HG02678 (cell line): ENCODE data around the gene FAM50A.
A peak's percentile ranks its signal among the peaks of the same experiment; 100 is the strongest.

Experiments used
- ATAC-seq: cut with Tn5 transposase; IDR thresholded peaks from one replicate; pipeline ENCODE4 v1.9.1; 2021; ENCODE audit warnings: mild to moderate bottlenecking, moderate library complexity; ENCODE audit not compliant: unreplicated experiment

Gene FAM50A

DNA sequence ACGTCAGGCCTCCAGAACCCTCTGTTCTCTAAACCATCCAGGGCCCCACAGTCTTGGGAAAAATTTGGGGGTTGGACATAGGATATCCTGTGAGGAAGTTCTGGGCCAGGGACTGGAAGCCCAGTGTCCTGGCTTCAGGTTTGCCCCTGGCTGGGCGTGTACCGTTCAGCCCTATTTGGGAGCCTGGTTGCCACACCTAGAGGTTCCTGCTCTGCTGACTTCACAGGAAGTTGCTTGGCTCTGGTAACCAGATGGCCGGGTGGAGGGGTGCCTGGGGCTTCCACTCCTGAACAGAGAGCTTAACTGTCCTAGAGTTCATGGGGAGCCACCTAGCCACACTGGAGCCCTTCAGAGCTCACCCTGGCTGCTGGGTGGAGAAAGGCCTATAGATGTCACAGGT is 31.5 kb upstream of the FAM50A start:
- ATAC-seq: no peak

GRCh38 chrX:154413142-154413541 is 30.8 kb upstream of the FAM50A start:
- no peak for ATAC-seq

DNA sequence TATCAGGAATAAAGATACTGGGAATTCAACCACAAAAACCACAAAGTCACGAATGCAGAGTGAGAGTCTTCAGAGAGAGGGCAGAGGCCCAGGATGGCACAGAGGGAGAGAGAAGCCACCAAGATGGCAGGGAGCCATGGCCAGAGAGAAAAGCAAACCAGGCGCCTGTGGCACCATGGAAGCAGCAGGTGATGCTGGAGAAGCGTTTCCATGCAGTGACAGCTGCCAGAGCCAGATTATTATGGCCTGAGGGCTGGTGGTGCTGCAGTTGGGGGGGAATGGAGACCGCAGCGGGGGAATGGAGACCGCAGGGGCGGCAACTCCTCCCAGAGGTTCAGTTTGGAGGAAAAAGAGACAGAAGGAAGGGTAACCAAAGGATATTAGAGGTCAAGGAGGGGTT is 26.8 kb upstream of the FAM50A start:
- no peak for ATAC-seq

GRCh38 chrX:154419189-154419588 is 24.8 kb upstream of the FAM50A start:
- no peak for ATAC-seq

DNA sequence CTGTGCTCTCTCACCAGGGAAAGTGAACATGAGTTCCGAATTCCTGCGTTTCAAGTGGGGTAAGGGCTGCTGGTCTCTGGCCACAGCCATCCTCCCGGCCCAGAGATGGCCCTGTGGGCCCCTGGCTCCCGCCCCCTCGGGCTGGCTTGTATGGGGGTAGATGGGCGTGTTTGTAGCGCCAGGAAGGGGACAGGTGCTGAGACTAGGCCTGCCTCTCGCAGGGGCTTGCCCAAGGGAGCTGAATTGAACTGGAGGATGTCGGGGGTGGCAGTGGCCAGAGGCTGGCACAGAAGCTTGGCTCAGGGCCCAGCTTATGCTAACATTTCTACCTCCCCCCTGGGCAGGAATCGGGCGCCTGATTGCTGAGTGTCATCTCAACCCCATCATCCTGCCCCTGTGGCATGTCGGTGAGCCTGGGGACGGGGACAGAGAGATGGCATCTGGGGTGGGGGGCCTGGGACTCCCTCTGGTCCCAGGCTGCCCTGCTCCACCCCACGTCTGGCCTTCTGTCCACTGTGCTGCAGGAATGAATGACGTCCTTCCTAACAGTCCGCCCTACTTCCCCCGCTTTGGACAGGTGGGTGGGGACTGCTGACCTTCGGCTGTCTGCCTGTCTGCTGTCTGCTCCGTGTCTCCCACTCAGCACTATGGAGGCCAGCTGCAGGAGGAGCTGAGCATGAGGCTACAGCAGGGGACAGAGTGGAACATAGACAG is 24.1 kb upstream of the FAM50A start:
- ATAC-seq: no peak

DNA sequence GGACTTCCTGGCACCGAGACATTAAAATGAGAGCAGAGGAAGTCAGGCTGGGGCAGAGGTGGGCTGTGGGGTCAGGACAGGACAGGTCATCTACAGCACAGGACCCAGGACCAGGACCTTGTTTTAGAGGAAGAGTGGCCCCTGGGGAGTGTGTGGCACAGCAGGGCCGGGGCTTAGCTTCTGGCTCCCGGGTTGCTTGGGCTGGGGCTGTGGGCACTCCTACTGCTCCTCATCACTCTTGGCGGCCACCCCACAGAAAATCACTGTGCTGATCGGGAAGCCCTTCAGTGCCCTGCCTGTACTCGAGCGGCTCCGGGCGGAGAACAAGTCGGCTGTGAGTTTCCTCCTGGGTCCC is 23.6 kb upstream of the FAM50A start:
- ATAC-seq: no peak

DNA sequence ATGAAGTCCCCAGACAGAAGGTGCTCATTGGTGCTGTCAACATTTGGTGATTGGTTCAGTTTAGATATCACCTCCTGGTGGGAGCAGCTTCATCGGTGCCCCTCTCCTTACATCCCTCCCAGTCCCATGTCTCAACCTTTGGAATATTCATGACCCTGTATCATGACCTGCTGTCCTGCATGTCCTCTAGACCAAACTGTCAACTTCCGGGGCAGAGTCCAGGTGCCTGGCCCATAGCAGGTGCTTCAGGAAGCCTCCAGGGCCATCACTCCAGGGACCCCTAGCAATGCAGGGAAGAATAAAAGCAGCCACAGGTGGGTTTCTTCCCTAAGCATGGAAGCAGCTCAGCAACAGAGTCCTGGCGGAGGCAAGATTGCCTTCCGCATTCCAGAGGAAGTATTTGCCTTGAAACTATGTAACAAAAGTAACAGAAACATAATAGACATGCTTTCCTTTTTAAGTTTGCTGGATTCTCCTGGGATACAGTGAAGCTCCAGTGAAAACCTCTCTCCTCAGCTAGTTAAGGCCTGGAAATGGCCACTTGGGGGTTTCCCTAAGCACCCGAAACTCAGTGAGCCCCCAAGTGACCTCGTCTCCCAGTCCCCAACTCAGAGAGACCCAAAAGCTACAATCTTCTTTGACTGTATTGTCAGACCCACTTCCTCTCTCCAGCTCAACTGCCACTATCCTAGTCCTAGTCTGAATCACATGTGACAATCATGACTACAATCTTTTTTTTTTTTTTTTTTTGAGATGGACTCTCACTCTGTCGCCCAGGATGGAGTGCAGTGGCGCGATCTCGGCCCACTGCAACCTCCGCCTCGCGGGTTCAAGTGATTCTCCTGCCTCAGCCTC is 16.8 kb upstream of the FAM50A start:
- no peak for ATAC-seq

GRCh38 chrX:154428176-154429171 is 15.5 kb upstream of the FAM50A start, which contains the start of gene ATP6AP1:
TSS of gene ATP6AP1 (plus strand) at chrX:154428677. CDS start at chrX:154428693, 16 bp downstream.
- ATAC-seq: peak; percentile 99

- ATAC-seq: no peak
Observed at GRCh38 chrX:154429711-154430110, 14.2 kb upstream of the FAM50A start.

DNA sequence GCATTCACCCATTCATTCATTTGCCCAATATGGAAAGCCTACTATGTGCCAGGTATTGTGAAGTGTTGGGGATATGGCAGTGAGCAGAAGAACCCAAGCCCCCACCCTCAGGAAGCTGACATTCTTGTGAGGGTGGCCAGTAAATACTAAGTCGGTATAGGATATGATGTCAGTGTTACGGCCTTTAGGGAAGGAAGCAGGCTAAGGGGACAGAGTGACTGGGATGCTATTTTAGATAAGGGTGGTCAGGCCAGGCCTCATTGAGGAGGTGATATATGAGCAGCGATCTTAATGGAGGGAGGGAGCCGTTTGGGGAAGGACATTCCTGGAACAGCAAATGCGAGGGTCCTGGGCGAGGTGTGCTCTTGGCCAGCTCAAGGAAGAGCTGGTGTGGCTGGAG is 13.5 kb upstream of the FAM50A start:
- ATAC-seq: no peak

DNA sequence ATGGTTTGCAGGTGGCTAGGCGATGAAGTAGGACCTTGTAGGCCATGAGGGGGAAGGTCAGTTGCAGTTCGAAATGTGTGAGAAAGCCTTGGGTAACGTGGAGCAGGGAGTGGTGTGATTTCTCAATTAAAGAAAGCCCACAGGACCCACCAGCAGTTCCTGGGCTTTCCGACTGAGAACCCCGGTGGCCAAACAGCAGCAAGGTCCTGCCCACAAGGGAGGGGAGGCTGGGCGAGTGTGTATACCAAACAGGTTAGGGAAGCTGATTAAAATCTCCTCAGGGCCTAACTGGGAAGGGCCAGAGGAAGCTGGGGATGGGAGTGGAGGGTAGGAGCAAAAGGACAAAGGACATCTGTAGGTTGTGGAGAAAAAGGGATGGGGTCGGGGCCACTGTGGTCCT is 13.0 kb upstream of the FAM50A start:
- ATAC-seq: no peak

DNA sequence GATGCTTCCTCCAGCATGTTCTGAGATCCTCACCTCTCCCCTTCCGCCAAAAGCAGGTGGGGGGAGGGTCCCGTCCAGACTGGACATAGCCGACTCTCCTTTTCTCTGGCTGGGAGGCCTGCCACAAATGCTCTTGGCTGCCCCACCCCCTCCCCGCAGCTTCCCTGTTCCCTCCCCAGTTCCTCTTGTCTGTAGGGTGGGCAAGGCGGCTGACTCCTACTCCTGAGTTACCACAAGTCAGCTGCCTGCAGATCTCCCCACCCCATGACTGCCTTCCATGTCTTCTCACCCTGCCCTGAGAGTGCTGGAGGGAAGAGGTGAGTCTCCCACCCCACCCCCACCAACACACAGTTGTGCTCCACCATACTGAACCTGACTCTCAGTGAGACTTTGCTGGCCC is 12.6 kb upstream of the FAM50A start:
- ATAC-seq: no peak

GRCh38 chrX:154432210-154432609 is 11.7 kb upstream of the FAM50A start:
- ATAC-seq: no peak

DNA sequence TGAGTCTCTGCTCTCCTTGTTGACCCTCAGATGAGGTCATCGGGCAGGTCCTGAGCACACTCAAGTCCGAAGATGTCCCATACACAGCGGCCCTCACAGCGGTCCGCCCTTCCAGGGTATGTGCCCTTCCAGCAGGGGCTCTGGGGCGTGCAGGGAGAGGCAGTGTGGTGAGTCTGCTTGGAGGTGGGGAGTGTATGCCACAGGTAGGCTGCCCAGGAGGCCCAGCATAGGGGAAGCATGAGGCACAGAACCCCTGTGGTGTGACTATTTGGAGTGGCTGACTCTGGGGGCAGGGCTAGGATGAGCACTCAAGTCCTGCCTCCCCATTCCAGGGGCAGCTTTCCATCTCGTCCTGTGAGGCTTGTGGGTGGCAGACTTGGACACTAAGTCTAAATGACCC is 10.3 kb upstream of the FAM50A start:
- ATAC-seq: no peak

DNA sequence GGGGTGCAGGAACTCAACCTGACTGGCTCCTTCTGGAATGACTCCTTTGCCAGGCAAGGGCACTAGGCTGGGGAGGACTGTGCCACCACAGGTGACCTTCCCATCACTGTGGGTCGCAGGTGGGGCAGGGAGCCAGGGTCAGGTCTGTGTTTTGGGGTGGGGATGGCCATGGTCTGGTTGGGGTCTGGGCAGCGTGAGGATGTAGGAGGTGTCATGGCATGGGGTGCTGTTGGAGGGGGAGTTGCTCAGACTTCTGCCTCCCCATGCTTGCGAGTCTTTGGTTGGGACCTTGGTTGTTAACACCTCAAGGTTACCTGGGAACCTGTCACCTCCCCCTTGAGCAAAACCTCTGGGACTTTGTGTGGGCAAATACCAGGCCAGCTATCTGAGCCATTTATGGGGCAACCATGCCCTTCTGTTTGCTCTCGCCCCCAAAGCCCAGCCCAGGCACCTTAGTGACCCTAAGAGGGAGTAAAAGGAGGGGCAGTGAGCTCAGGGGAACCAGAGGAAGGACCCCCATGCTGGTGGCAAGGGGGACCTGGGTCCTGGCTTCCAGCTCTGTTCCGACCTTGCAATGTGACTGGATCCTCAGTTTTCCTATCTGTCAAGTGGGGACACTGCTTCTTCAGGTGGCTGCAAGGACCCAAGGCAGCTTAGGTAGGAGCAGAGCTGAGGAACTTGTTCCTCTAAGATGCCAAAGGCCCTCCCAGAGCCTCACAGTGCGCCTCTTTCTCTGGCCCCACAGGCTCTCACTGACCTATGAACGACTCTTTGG is 9.4 kb upstream of the FAM50A start:
- ATAC-seq: no peak

- no peak for ATAC-seq
Observed at GRCh38 chrX:154435171-154435733, 8.7 kb upstream of the FAM50A start.

DNA sequence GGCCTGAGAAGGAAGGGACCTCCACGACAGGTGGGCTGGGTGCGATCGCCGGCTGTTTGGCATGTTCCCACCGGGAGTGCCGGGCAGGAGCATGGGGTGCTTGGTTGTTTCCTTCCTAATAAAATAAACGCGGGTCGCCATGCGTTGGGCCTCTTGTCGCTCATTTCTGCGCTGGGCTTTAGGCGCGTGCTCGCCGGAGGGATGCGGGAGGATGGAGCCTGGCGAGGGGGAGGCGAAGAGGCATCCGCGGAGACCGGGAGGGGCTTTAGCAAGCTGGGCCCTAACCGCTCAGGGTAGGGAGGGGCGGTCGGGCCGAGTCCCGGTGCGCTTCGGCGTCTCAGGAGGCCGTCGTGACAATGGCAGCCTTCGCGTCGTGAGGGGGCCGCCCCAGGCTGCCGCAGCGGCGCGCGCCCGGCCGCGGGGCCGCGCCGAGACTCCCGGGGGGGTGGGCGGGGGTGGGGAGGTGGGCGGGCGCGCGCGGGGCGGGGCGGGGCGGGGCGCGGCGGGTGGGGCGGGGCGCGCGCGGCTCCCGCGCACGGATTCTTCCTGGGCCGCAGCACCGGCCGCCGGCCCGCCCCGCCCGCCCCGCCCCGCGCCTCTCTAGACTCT is 7.5 kb upstream of the FAM50A start:
- ATAC-seq: peak; percentile 39

DNA sequence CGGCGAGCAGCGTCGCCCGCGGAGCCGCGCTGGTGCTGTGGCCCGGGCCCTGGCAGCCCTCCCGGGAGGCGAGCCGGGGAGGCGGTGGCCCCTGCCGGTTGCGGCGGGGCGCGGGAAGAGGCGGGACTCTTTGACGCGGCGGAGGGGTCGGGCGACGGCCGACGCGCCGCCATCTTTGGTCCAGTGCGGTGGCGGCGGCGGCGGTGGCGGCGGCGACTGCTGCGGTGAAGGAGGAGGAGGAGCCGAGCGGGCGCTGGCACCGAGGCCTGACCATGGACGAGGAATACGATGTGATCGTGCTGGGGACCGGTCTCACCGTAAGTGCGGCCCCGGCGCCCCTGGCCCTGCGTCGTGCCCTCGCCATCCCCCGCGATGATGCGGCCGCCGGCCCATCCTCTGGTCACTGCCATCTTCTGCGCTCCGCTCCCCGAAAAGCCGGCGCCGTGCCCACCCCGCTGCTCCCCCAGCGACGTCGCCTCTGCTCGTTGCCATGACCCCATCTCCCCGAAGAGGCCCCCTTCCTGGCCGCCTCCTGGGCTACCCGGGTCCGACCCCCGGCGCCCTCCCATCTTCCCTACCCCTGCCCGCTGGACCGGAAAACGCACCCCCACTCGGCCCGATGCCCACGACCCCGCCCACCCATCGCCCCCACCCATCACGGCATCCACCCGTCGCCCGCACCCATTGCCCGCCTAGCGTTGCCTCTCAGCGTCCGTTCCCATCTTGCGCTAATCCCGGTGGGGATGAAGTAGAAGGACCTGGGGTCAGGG is 6.8 kb upstream of the FAM50A start, which contains the start of gene GDI1:
TSS of gene GDI1 (plus strand) at position 172 of the 770 bp plus-strand sequence. CDS start at position 273, 101 bp downstream.
- peak; percentile 66 for ATAC-seq
